HL-60 (cell line): ENCODE measurements around the gene HDGFL2.

Source experiments
- DNase-seq, 2 experiments: peaks; one replicate each; pipeline ENCODE4 v3.0.0-alpha.2; 2010 to 2020; ENCODE audit warnings: low read depth in 1 of 2, low spot score in 1 of 2
- H3K27ac ChIP-seq: fragments of 250-450 bp; sonication (Bioruptor Pico); replicated peaks from 2 replicates; pipeline ENCODE4 v1.5.1; 2020; ENCODE audit warnings: mild to moderate bottlenecking, moderate library complexity
- H3K27me3 ChIP-seq: fragments of 250-450 bp; sonication (Bioruptor Pico); 2 replicates; pipeline ENCODE4 v1.5.1; 2021; ENCODE audit warnings: mild to moderate bottlenecking, moderate library complexity; ENCODE audit not compliant: insufficient read depth, poor library complexity, severe bottlenecking
- H3K4me3 ChIP-seq: replicated peaks from 2 replicates; pipeline ENCODE4 v1.5.1; 2011; ENCODE audit warnings: mild to moderate bottlenecking, control low read depth, low read length; ENCODE audit not compliant: insufficient read depth
- GABPA ChIP-seq: IDR thresholded peaks from 2 replicates; pipeline ENCODE4 v1.6.1; 2012; ENCODE audit warnings: low read depth
- POLR2AphosphoS5 ChIP-seq: IDR thresholded peaks from 2 replicates; pipeline ENCODE4 v1.6.1; 2012; ENCODE audit warnings: low read depth
- REST ChIP-seq: IDR thresholded peaks from 2 replicates; pipeline ENCODE4 v1.6.1; 2012; ENCODE audit warnings: low read depth; ENCODE audit not compliant: insufficient replicate concordance
- SPI1 ChIP-seq: IDR thresholded peaks from 2 replicates; pipeline ENCODE4 v1.6.1; 2012; ENCODE audit warnings: low read depth, mild to moderate bottlenecking, borderline replicate concordance
- TF ChIP-seq, protein P1 (sequence below): IDR thresholded peaks from one replicate; pipeline ENCODE4 v1.5.1; 2011; ENCODE audit warnings: low read length, control low read depth, inconsistent platforms; ENCODE audit not compliant: insufficient read depth

The HDGFL2 gene

GRCh38 chr19:4428326-4428975 is 43.6 kb upstream of the HDGFL2 start:
- no peak overlapping the region for H3K27ac ChIP-seq
- TF ChIP-seq POLR2AphosphoS5 (no peak), SPI1 (no peak), REST (no peak), GABPA (no peak)
- TF ChIP-seq, protein P1, sequence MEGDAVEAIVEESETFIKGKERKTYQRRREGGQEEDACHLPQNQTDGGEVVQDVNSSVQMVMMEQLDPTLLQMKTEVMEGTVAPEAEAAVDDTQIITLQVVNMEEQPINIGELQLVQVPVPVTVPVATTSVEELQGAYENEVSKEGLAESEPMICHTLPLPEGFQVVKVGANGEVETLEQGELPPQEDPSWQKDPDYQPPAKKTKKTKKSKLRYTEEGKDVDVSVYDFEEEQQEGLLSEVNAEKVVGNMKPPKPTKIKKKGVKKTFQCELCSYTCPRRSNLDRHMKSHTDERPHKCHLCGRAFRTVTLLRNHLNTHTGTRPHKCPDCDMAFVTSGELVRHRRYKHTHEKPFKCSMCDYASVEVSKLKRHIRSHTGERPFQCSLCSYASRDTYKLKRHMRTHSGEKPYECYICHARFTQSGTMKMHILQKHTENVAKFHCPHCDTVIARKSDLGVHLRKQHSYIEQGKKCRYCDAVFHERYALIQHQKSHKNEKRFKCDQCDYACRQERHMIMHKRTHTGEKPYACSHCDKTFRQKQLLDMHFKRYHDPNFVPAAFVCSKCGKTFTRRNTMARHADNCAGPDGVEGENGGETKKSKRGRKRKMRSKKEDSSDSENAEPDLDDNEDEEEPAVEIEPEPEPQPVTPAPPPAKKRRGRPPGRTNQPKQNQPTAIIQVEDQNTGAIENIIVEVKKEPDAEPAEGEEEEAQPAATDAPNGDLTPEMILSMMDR: no peak
- no peak for DNase-seq
- H3K27me3 ChIP-seq: no peaks in the 10 kb centered on the region
- no peak overlapping the region for H3K4me3 ChIP-seq

DNA sequence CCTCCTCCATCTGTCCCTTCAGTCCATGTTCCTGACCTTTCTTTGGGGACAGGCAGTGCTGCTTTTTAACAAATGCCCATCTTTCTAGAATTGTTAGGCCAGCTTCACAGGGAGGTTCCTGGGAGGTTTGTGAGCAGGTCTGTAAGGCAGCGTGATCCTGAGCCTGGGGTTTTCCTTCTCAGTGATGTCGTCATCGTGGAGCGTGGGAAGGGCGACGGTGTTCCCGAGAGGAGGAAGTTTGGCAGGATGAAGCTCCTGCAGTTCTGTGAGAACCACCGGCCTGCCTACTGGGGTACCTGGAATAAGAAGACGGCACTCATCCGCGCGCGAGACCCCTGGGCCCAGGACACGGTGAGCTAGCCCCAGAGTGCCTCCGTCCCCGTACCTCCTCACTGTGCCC is 42.8 kb upstream of the HDGFL2 start:
- DNase-seq: no peak
- Histone ChIP-seq H3K4me3 (no peak overlapping the region), H3K27ac (no peak overlapping the region), H3K27me3 (no peaks in the 10 kb centered on the region)
- no peak for TF ChIP-seq POLR2AphosphoS5
- TF ChIP-seq GABPA: no peak
- TF ChIP-seq, protein P1: no peak
- TF ChIP-seq REST: no peak
- no peak for TF ChIP-seq SPI1

DNA sequence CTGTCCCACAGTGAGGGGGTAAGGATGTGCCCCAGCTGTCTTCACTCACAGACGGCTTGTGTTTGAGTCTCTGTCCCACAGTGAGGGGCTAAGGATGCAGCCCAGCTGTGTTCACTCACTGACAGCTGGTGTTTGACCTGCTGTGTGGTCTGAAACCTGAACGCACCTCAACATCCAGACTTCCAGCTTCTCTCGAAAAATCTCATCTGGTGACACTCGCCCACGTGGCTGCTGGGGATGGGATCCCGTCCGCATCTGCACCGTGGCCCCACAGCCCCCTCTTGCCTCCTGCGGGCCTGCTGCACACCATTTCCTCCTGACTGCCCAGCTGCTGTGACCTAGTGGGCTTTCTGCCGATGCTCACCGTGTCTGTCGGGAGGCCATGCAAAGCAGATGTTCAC is 42.3 kb upstream of the HDGFL2 start:
- TF ChIP-seq, protein P1: no peak
- no peak for TF ChIP-seq POLR2AphosphoS5
- TF ChIP-seq REST: no peak
- TF ChIP-seq SPI1: no peak
- no peak for TF ChIP-seq GABPA

More for the DNA sequence above, 42.3 kb upstream of the HDGFL2 start:
- H3K27ac ChIP-seq: no peak overlapping the region
- DNase-seq: no peak
- no peaks in the 10 kb centered on the region for H3K27me3 ChIP-seq
- no peak overlapping the region for H3K4me3 ChIP-seq
